Spleen (tissue), 11 donors: ENCODE data around the gene CTDP1. TPM values are rescaled to one million over a fixed set of nuclear protein-coding genes. Genes with fewer than 3 reads are reported as not detected.
A peak's percentile ranks its signal among the peaks of the same experiment; 100 is the strongest.

Source experiments
- DNase-seq: peaks from one replicate; pipeline ENCODE4 v3.0.0-alpha.2; 2020
- H3K27ac ChIP-seq, 8 donors: fragments of 200-600 bp; sonication (generic) in 7 of 8; 1 replicate in 4 of 8; 2 replicates in 4 of 8; pipeline versions ENCODE4 v1.5.0 to v1.8.0; 2016 to 2021; ENCODE audit warnings: inconsistent platforms in 4 of 8, mild to moderate bottlenecking in 4 of 8, moderate library complexity in 1 of 8
- H3K27me3 ChIP-seq, 7 donors: fragments of 200-600 bp; sonication (generic) in 6 of 7; replicated peaks in 1 of 7; 1 replicate in 4 of 7; 2 replicates in 3 of 7; pipeline versions ENCODE4 v1.5.0 to v1.8.0; 2016 to 2021; ENCODE audit warnings: inconsistent platforms in 3 of 7, mild to moderate bottlenecking in 1 of 7
- H3K36me3 ChIP-seq, 6 donors: fragments of 200-600 bp; sonication (generic) in 5 of 6; 1 replicate in 4 of 6; 2 replicates in 2 of 6; pipeline versions ENCODE4 v1.5.0 to v1.8.0; 2016 to 2021; ENCODE audit warnings: inconsistent platforms in 2 of 6
- H3K4me1 ChIP-seq, 6 donors: fragments of 200-600 bp; sonication (generic) in 5 of 6; 1 replicate in 3 of 6; 2 replicates in 3 of 6; pipeline versions ENCODE4 v1.5.0 to v1.8.0; 2016 to 2021; ENCODE audit warnings: inconsistent platforms in 3 of 6
- H3K4me3 ChIP-seq, 8 donors: fragments of 200-600 bp; sonication (generic) in 7 of 8; 1 replicate in 4 of 8; 2 replicates in 4 of 8; pipeline versions ENCODE4 v1.5.0 to v1.8.0; 2016 to 2021; ENCODE audit warnings: inconsistent platforms in 4 of 8, mild to moderate bottlenecking in 4 of 8, moderate library complexity in 2 of 8
- H3K9me3 ChIP-seq, 8 donors: fragments of 200-600 bp; sonication (generic) in 7 of 8; 1 replicate in 4 of 8; 2 replicates in 4 of 8; pipeline versions ENCODE4 v1.5.0 to v1.8.0; 2016 to 2021; ENCODE audit warnings: inconsistent platforms in 4 of 8
- CTCF ChIP-seq, 11 experiments: fragments of 200-600 bp in 7 of 11; fragments of 450-650 bp in 4 of 11; sonication (generic) in 4 of 11; IDR thresholded peaks in 8 of 11; conservative IDR thresholded peaks in 3 of 11; 1 replicate in 7 of 11; 2 replicates in 4 of 11; pipeline versions ENCODE4 v1.4.0 to v1.8.0; 2016 to 2021; ENCODE audit warnings: antibody characterized with exemption in 11 of 11, inconsistent platforms in 4 of 11, mild to moderate bottlenecking in 1 of 11
- POLR2A ChIP-seq, 3 donors: fragments of 450-650 bp; IDR thresholded peaks; one replicate each; pipeline ENCODE4 v1.5.1; 2017; ENCODE audit warnings: antibody characterized with exemption in 3 of 3, mild to moderate bottlenecking in 1 of 3
- POLR2AphosphoS5 ChIP-seq, 3 donors: sonication (generic); formaldehyde crosslinking; IDR thresholded peaks; one replicate each; pipeline ENCODE4 v1.5.1; 2017; ENCODE audit warnings: antibody characterized with exemption in 3 of 3
- WGBS, 5 donors: extraction: QIAGEN DNeasy Blood & Tissue Kit in 3 of 5; methylation state at CpG; one replicate each; pipeline versions ENCODE4 v1.1.5 to v1.1.7; 2013 to 2018; 5-methylcytosine and 5-hydroxymethylcytosine counted together
- intact Hi-C: fragments of 100-400 bp; cut with DNase I; formaldehyde crosslinking; loops from one replicate; pipeline ENCODE4 v1.15.0; 2023; ENCODE audit warnings: low total_unique reads
- polyA plus RNA-seq, 3 donors: library from polyadenylated mRNA; stranded (reverse); fragments of 200-250 nt; gene quantifications; one replicate each; pipeline ENCODE4 v1.2.1, GENCODE V29; 2013
- total RNA-seq, 7 donors: library from RNA; depleted of rRNA in 3 of 7; stranded (reverse); fragments of >200 nt in 3 of 7; fragmentation: NEBNext Ultra II Directional in 4 of 7; extraction: Animal tissue kit (Norgen Biotek cat#: 25700) in 4 of 7; gene quantifications; one replicate each; pipeline versions ENCODE4 v1.1.0 to v1.2.1, GENCODE V29; 2016 to 2021
- donor health status: healthy with polysubstance abuse.
- donor health status: DM: no; HTN: no; CAD: no; lungs with moderate emphysema.
- donor health status: DM: no; HTN: no; CAD: no.
- donor health status: Bipolar disorder and iron deficiency.
- donor health status: healthy.
- donor health status: DM: no; HTN: no; CAD: no.
- donor health status: DM: yes; HTN: yes; CAD: no.

The CTDP1 gene
- total and polyA plus RNA-seq, 10 donors = 13.6 to 54.6 (median 28.6) TPM

- Histone ChIP-seq H3K9me3 (peaks cover 0 to 35% (median under 1%) of the 10 kb centered on the region in 8 donors), H3K27me3 (no peaks in the 10 kb centered on the region), H3K27ac (no peak overlapping the region), H3K4me1 (no peaks in the 10 kb centered on the region), H3K4me3 (no peak overlapping the region), H3K36me3 (peaks cover 10 to 100% (median 68%) of the 10 kb centered on the region in 6 donors)
- intact Hi-C loops = no loop called here
- DNase-seq = no peak
- TF ChIP-seq POLR2A (IDR thresholded peaks at IDR 0.05) = no peak
- no peak for TF ChIP-seq CTCF (IDR thresholded peaks at IDR 0.05 in 8 of 11, conservative IDR thresholded peaks at IDR 0.05 in 3 of 11)
- TF ChIP-seq POLR2AphosphoS5 (IDR thresholded peaks at IDR 0.05) = no peak
- WGBS, 5 donors = 92 to 97% (median 94%) methylated on average over 15 of the region's 15 CpGs
Observed at GRCh38 chr18:79725486-79725885, 45.9 kb downstream of the CTDP1 start.

GRCh38 chr18:79726721-79727120 lies 47.1 kb downstream of the CTDP1 start:
- H3K9me3 ChIP-seq = peaks cover 3 to 47% (median 13%) of the 10 kb centered on the region in 8 donors
- peaks cover 10 to 100% (median 70%) of the 10 kb centered on the region in 6 donors for H3K36me3 ChIP-seq
- no peak for DNase-seq
- no peaks in the 10 kb centered on the region for H3K27me3 ChIP-seq
- H3K4me3 ChIP-seq = no peak overlapping the region
- no peaks in the 10 kb centered on the region for H3K4me1 ChIP-seq
- intact Hi-C loops = no loop called here
- WGBS, 5 donors = 92 to 97% (median 95%) methylated on average over 17 to 20 of the region's 20 CpGs
- no peak overlapping the region for H3K27ac ChIP-seq
- TF ChIP-seq POLR2AphosphoS5 (IDR thresholded peaks at IDR 0.05) = no peak

- peaks cover 5 to 52% (median 17%) of the 10 kb centered on the region in 8 donors for H3K9me3 ChIP-seq
- no peak overlapping the region for H3K27ac ChIP-seq
- TF ChIP-seq POLR2AphosphoS5 (IDR thresholded peaks at IDR 0.05) (peak in 1 of 3 donors; percentile 30), POLR2A (IDR thresholded peaks at IDR 0.05) (no peak)
- no peaks in the 10 kb centered on the region for H3K27me3 ChIP-seq
- DNase-seq = no peak
- intact Hi-C loops = no loop called here
- no peak overlapping the region for H3K4me3 ChIP-seq
- H3K36me3 ChIP-seq = peaks cover 10 to 100% (median 72%) of the 10 kb centered on the region in 6 donors
- 94 to 98% (median 97%) methylated on average over 33 of the region's 33 CpGs for WGBS, 5 donors
- H3K4me1 ChIP-seq = no peaks in the 10 kb centered on the region
Observed at GRCh38 chr18:79727211-79727610, 47.6 kb downstream of the CTDP1 start.

- H3K36me3 ChIP-seq = peaks cover 10 to 100% (median 75%) of the 10 kb centered on the region in 6 donors
- DNase-seq = no peak
- 92 to 98% (median 97%) methylated on average over 19 to 35 of the region's 35 CpGs for WGBS, 5 donors
- intact Hi-C loops = no loop called here
- no peaks in the 10 kb centered on the region for H3K4me1 ChIP-seq
- H3K4me3 ChIP-seq = no peak overlapping the region
- peaks cover 5 to 71% (median 25%) of the 10 kb centered on the region in 8 donors for H3K9me3 ChIP-seq
- TF ChIP-seq CTCF (IDR thresholded peaks at IDR 0.05 in 8 of 11, conservative IDR thresholded peaks at IDR 0.05 in 3 of 11) (no peak), POLR2AphosphoS5 (IDR thresholded peaks at IDR 0.05) (peak in 1 of 3 donors; percentile 22)
- no peaks in the 10 kb centered on the region for H3K27me3 ChIP-seq
- no peak overlapping the region for H3K27ac ChIP-seq
Observed at GRCh38 chr18:79728931-79729586, 49.5 kb downstream of the CTDP1 start.

- TF ChIP-seq CTCF (IDR thresholded peaks at IDR 0.05 in 8 of 11, conservative IDR thresholded peaks at IDR 0.05 in 3 of 11) (no peak), POLR2A (IDR thresholded peaks at IDR 0.05) (no peak), POLR2AphosphoS5 (IDR thresholded peaks at IDR 0.05) (no peak)
- Histone ChIP-seq H3K4me3 (no peak overlapping the region), H3K27ac (no peak overlapping the region), H3K4me1 (no peaks in the 10 kb centered on the region), H3K9me3 (peaks cover 5 to 76% (median 25%) of the 10 kb centered on the region in 8 donors), H3K27me3 (no peaks in the 10 kb centered on the region), H3K36me3 (peaks cover 10 to 100% (median 75%) of the 10 kb centered on the region in 6 donors)
- intact Hi-C loops = no loop called here
- no peak for DNase-seq
- 98 to 100% (median 99%) methylated on average over 6 to 12 of the region's 12 CpGs for WGBS, 5 donors
Observed at GRCh38 chr18:79729611-79730010, 50.0 kb downstream of the CTDP1 start.
